K562 (cell line): ENCODE measurements around the gene GPATCH2. TPM values are rescaled to one million over a fixed set of nuclear protein-coding genes. Genes with fewer than 3 reads are reported as not detected.

Experiments
- ATAC-seq: fragments of 200-7000 bp; cut with Tn5 transposase; 3 replicates; pipeline ENCODE4 v1.9.1; 2020; ENCODE audit warnings: moderate library complexity
- BruUV-seq: library from RNA; stranded (reverse); fragments of 400-500 nt; replicated peaks from 2 replicates; lab custom pipeline; 2021; lab: Mats Ljungman, UMichigan
- CTCF ChIA-PET: fragments of 300-600 bp; formaldehyde crosslinking; extraction: SDS; loops from one replicate; lab custom pipeline; 2021; ENCODE audit warnings: low intra/inter-chr PET ratio; lab: Yijun Ruan, JAX
- POLR2A ChIA-PET: fragments of 300-600, 350-650 bp; sonication (Branson Sonifier 250); formaldehyde crosslinking; extraction: SDS; loops from one replicate; lab custom pipeline; 2021; ENCODE audit warnings: antibody characterized with exemption, inconsistent platforms; lab: Yijun Ruan, JAX
- DNase-seq, 4 experiments: peaks; one replicate each; pipeline versions ENCODE4 v3.0.0 to v3.0.0-alpha.2; 2011 to 2018; ENCODE audit warnings: low spot score in 3 of 4, mixed read lengths in 3 of 4; ENCODE audit errors: extremely low read depth in 1 of 4
- FAIRE-seq: peaks from 2 replicates; lab custom pipeline; 2011; peaks lifted over from hg19 to GRCh38; lab: Jason Lieb, UNC
- H2AFZ ChIP-seq: 2 replicates; pipeline ENCODE4 v1.6.0; 2011; ENCODE audit warnings: low read depth, low read length, control low read depth, inconsistent platforms
- H3K27ac ChIP-seq: fragments of 200-600 bp; 3 replicates; pipeline ENCODE4 v1.8.0; 2011; ENCODE audit warnings: low read depth, mild to moderate bottlenecking, control low read depth, inconsistent platforms, low read length, moderate library complexity, mixed read lengths; ENCODE audit errors: extremely low read depth
- H3K27me3 ChIP-seq, 2 experiments: fragments of 300-600 bp in 1 of 2; 2 replicates in 1 of 2; 3 replicates in 1 of 2; pipeline versions ENCODE4 v1.6.0 to v1.8.0; 2011; ENCODE audit warnings: inconsistent platforms in 2 of 2, low read length in 2 of 2, mild to moderate bottlenecking in 1 of 2, mixed read lengths in 1 of 2, moderate library complexity in 1 of 2; ENCODE audit not compliant: control insufficient read depth in 2 of 2, insufficient read depth in 2 of 2
- H3K36me3 ChIP-seq: fragments of 300-600 bp; 3 replicates; pipeline ENCODE4 v1.8.0; 2011; ENCODE audit warnings: mild to moderate bottlenecking, low read length, inconsistent platforms; ENCODE audit not compliant: control insufficient read depth, insufficient read depth
- H3K4me1 ChIP-seq, 2 experiments: fragments of 200-600 bp in 1 of 2; replicated peaks in 1 of 2; 2 replicates in 1 of 2; 3 replicates in 1 of 2; pipeline versions ENCODE4 v1.5.1 to v1.8.0; 2011; ENCODE audit warnings: inconsistent platforms in 2 of 2, low read length in 2 of 2, mild to moderate bottlenecking in 1 of 2, mixed read lengths in 1 of 2, moderate library complexity in 1 of 2; ENCODE audit not compliant: control insufficient read depth in 2 of 2, insufficient read depth in 2 of 2
- H3K4me2 ChIP-seq: 2 replicates; pipeline ENCODE4 v1.6.1; 2011; ENCODE audit warnings: low read length, control low read depth, inconsistent platforms, mixed read lengths; ENCODE audit not compliant: insufficient read depth
- H3K4me3 ChIP-seq: fragments of 200-600 bp; sonication (generic), shearing (Covaris generic); 2 replicates; pipeline ENCODE4 v1.5.1; 2016; ENCODE audit warnings: control low read depth, inconsistent platforms
- H3K79me2 ChIP-seq: fragments of 200-600 bp; 3 replicates; pipeline ENCODE4 v1.8.0; 2011; ENCODE audit warnings: low read length, inconsistent platforms; ENCODE audit not compliant: control insufficient read depth, insufficient read depth
- H3K9ac ChIP-seq, 2 experiments: 2 replicates each; pipeline versions ENCODE4 v1.6.0 to v1.6.1; 2011; ENCODE audit warnings: low read depth in 2 of 2, low read length in 2 of 2, control low read depth in 1 of 2, inconsistent platforms in 1 of 2, mild to moderate bottlenecking in 1 of 2, mixed read lengths in 1 of 2; ENCODE audit not compliant: insufficient read depth in 1 of 2
- H3K9me1 ChIP-seq: one replicate; pipeline ENCODE4 v1.6.0; 2011; ENCODE audit warnings: inconsistent platforms, mild to moderate bottlenecking, low read length, moderate library complexity; ENCODE audit not compliant: control insufficient read depth, insufficient read depth
- H3K9me3 ChIP-seq: replicated peaks from 2 replicates; pipeline ENCODE4 v1.5.1; 2011; ENCODE audit warnings: low read depth, low read length, inconsistent platforms; ENCODE audit not compliant: control insufficient read depth, insufficient read depth
- H4K20me1 ChIP-seq: replicated peaks from 2 replicates; pipeline ENCODE4 v1.6.1; 2011; ENCODE audit warnings: low read length, inconsistent platforms, mixed read lengths; ENCODE audit not compliant: control insufficient read depth, insufficient read depth
- CTCFL ChIP-seq: IDR thresholded peaks from 2 replicates; pipeline ENCODE4 v1.6.1; 2011; ENCODE audit warnings: borderline replicate concordance, low read depth, mild to moderate bottlenecking, moderate library complexity, low read length; ENCODE audit not compliant: insufficient read depth, poor library complexity, severe bottlenecking
- ELF1 ChIP-seq: fragments of 200-800 bp; sonication (Bioruptor generic); IDR thresholded peaks from 2 replicates; pipeline ENCODE4 v1.6.1; 2016; ENCODE audit warnings: missing genetic modification characterization, missing compliant biosample characterization
- FOXA3 ChIP-seq, 2 experiments: fragments of 450-650 bp in 1 of 2; sonication (generic) in 1 of 2; formaldehyde crosslinking; IDR thresholded peaks in 1 of 2; conservative IDR thresholded peaks in 1 of 2; 2 replicates each; pipeline versions ENCODE4 v1.4.0 to v1.8.0; 2020 to 2022; ENCODE audit warnings: mild to moderate bottlenecking in 2 of 2, missing genetic modification reagents in 1 of 2
- KLF10 ChIP-seq: fragments of 250-450 bp; sonication (Bioruptor Pico); IDR thresholded peaks from 2 replicates; pipeline ENCODE4 v1.6.1; 2021; ENCODE audit warnings: matching md5 sums
- MAFK ChIP-seq: IDR thresholded peaks from 2 replicates; pipeline ENCODE4 v1.6.1; 2011; ENCODE audit warnings: low read length, improper control_type of control experiment
- NCOA1 ChIP-seq: fragments of 450-650 bp; IDR thresholded peaks from 2 replicates; pipeline ENCODE4 v1.6.1; 2016; ENCODE audit warnings: low read depth
- NFIC ChIP-seq: fragments of 450-650 bp; IDR thresholded peaks from 2 replicates; pipeline ENCODE4 v1.6.1; 2017; ENCODE audit warnings: mild to moderate bottlenecking, inconsistent platforms
- POLR2AphosphoS5 ChIP-seq: IDR thresholded peaks from 2 replicates; pipeline ENCODE4 v1.6.1; 2011; ENCODE audit warnings: mild to moderate bottlenecking, low read depth, low read length, moderate library complexity; ENCODE audit not compliant: control insufficient read depth, insufficient read depth
- RBM17 ChIP-seq: fragments of 200-400 bp; formaldehyde crosslinking; IDR thresholded peaks from 2 replicates; pipeline ENCODE4 v1.6.1; 2017; ENCODE audit warnings: low read depth, mild to moderate bottlenecking, low read length, borderline replicate concordance
- SIN3A ChIP-seq, 2 experiments: fragments of 150-350 bp in 1 of 2; IDR thresholded peaks; 2 replicates each; pipeline ENCODE4 v1.6.1; 2011 to 2016; ENCODE audit warnings: borderline replicate concordance in 2 of 2, low read depth in 2 of 2, low read length in 2 of 2, mild to moderate bottlenecking in 2 of 2, moderate library complexity in 2 of 2; ENCODE audit not compliant: control insufficient read depth in 1 of 2
- TCF7 ChIP-seq: sonication (generic); IDR thresholded peaks from 2 replicates; pipeline ENCODE4 v1.6.1; 2016; ENCODE audit warnings: antibody characterized with exemption, borderline replicate concordance
- ZBTB7A ChIP-seq: IDR thresholded peaks from 2 replicates; pipeline ENCODE4 v1.6.1; 2011; ENCODE audit warnings: low read depth, mild to moderate bottlenecking, low read length, moderate library complexity, borderline replicate concordance; ENCODE audit not compliant: control insufficient read depth
- WGBS: fragments of 100-300 bp; shearing (Covaris generic); methylation state at CpG from one replicate; pipeline ENCODE4 v1.1.6; 2016; ENCODE audit warnings: low coverage, mixed read lengths; ENCODE audit not compliant: insufficient coverage; ENCODE audit errors: missing lambda C conversion rate; 5-methylcytosine and 5-hydroxymethylcytosine counted together
- in situ Hi-C: fragments of 300-500 bp; cut with MboI; formaldehyde crosslinking; loops from 4 replicates; pipeline ENCODE4 v1.15.0; 2018; ENCODE audit warnings: inconsistent platforms, mixed read lengths
- intact Hi-C: fragments of 100-400 bp; cut with micrococcal nuclease; formaldehyde crosslinking; loops from 2 replicates; pipeline ENCODE4 v1.14.2; 2022
- polyA plus RNA-seq, 8 experiments: library from polyadenylated mRNA; depleted of rRNA in 4 of 8; stranded (reverse) in 5 of 8; unstranded in 3 of 8; fragments of >200 nt; fragmentation: Nextera tagmentation in 2 of 8; fragmentation: Illumina TruSeq in 1 of 8; extraction: Ambion mirVana in 2 of 8; extraction: Trizol in 1 of 8; gene quantifications; 2 replicates each; pipeline versions ENCODE4 v1.2.1 to v1.2.3, GENCODE V29; 2011 to 2014; ENCODE audit warnings: inconsistent platforms in 1 of 8, missing spikeins in 1 of 8
- total RNA-seq, 7 experiments: library from RNA; depleted of rRNA in 6 of 7; stranded (reverse); fragments of >200 nt in 6 of 7; fragmentation: Illumina TruSeq in 2 of 7; extraction: Trizol in 2 of 7; gene quantifications; 2 replicates each; pipeline versions ENCODE4 v1.2.1 to v1.2.3, GENCODE V29; 2011 to 2021; ENCODE audit warnings: low replicate concordance in 1 of 7

GPATCH2 gene
- total and polyA plus RNA-seq, 9 of the 15 experiments (the other 6 are each of a cell fraction or from before 2014, with no cell fraction given), result 0.38 to 2.0 (median 0.55) TPM

- DNase-seq (no peak), FAIRE-seq (no peak), ATAC-seq (no peak)
- H3K4me1 ChIP-seq, result no peaks in the 10 kb centered on the region
- no peak overlapping the region for H3K4me3 ChIP-seq
- no peak overlapping the region for H3K4me2 ChIP-seq
- no peaks in the 10 kb centered on the region for H3K9me1 ChIP-seq
- no peak overlapping the region for H3K9ac ChIP-seq
- H3K27me3 ChIP-seq, result no peaks in the 10 kb centered on the region
- POLR2A ChIA-PET, result no interaction called here
- no peaks in the 10 kb centered on the region for H3K36me3 ChIP-seq
- H3K79me2 ChIP-seq, result no peaks in the 10 kb centered on the region
- BruUV-seq, result no TSS peak
- no peaks in the 10 kb centered on the region for H4K20me1 ChIP-seq
- TF ChIP-seq NCOA1 (no peak), TCF7 (no peak)
- intact Hi-C loops, result no loop called here
- CTCF ChIA-PET, result no interaction called here
- WGBS, result under 1% methylated on average over 5 of the region's 5 CpGs
- in situ Hi-C loops, result no loop called here
- H3K9me3 ChIP-seq, result no peaks in the 10 kb centered on the region
- H2AFZ ChIP-seq, result no peak overlapping the region
- H3K27ac ChIP-seq, result no peak overlapping the region
Measured at GRCh38 chr1:217389895-217390294, 241.0 kb downstream of the GPATCH2 start.

- no peak for DNase-seq
- Histone ChIP-seq H2AFZ (no peak overlapping the region), H3K27me3 (no peaks in the 10 kb centered on the region), H3K9me1 (no peaks in the 10 kb centered on the region), H3K79me2 (no peaks in the 10 kb centered on the region), H3K9ac (no peak overlapping the region), H3K4me3 (no peak overlapping the region), H3K9me3 (no peaks in the 10 kb centered on the region), H3K36me3 (no peaks in the 10 kb centered on the region), H3K27ac (no peak overlapping the region), H3K4me2 (no peak overlapping the region), H4K20me1 (no peaks in the 10 kb centered on the region), H3K4me1 (no peaks in the 10 kb centered on the region)
- FAIRE-seq, result no peak
- TF ChIP-seq MAFK (no peak), ELF1 (tag) (no peak), POLR2AphosphoS5 (no peak), RBM17 (no peak), FOXA3 (CRISPR knock-in tag; conservative IDR thresholded peaks at IDR 0.05 in 1 of 2, IDR thresholded peaks at IDR 0.05 in 1 of 2) (no peak), ZBTB7A (no peak), NFIC (no peak), KLF10 (CRISPR knock-in tag) (no peak), CTCFL (no peak), SIN3A (IDR thresholded peaks at IDR 0.05; ENCODE audit: borderline replicate concordance in 2 of 2, control insufficient read depth in 1 of 2, low read depth in 2 of 2, low read length in 2 of 2) (no peak)
- BruUV-seq, result no TSS peak
- CTCF ChIA-PET, result no interaction called here
- in situ Hi-C loops, result no loop called here
- POLR2A ChIA-PET, result no interaction called here
- WGBS, result 0% methylated on average over 9 of the region's 9 CpGs
- ATAC-seq, result no peak
- intact Hi-C loops, result no loop called here
Measured at GRCh38 chr1:217388522-217389065, 242.3 kb downstream of the GPATCH2 start.
